H9 (cell line): ENCODE measurements around the gene ZNF70. TPM values are rescaled to one million over a fixed set of nuclear protein-coding genes. Genes with fewer than 3 reads are reported as not detected.

ENCODE experiments used
- DNase-seq: peaks from one replicate; pipeline ENCODE4 v3.0.0-alpha.2; 2017
- H2AFZ ChIP-seq: one replicate; pipeline ENCODE4 v1.6.1; 2013; ENCODE audit warnings: mild to moderate bottlenecking, low read length, control low read depth, moderate library complexity
- H2AK5ac ChIP-seq: 2 replicates; pipeline ENCODE4 v1.6.1; 2013; ENCODE audit warnings: low read length, control low read depth, mixed read lengths; ENCODE audit not compliant: insufficient read length
- H2BK120ac ChIP-seq: one replicate; pipeline ENCODE4 v1.6.1; 2013; ENCODE audit warnings: low read depth, mild to moderate bottlenecking, low read length, control low read depth, inconsistent platforms; ENCODE audit not compliant: poor library complexity, severe bottlenecking
- H2BK12ac ChIP-seq: 2 replicates; pipeline ENCODE4 v1.6.1; 2013; ENCODE audit warnings: low read length, control low read depth, mixed read lengths, low read depth; ENCODE audit not compliant: insufficient read length
- H2BK15ac ChIP-seq: 2 replicates; pipeline ENCODE4 v1.6.1; 2013; ENCODE audit warnings: low read depth, low read length, control low read depth
- H2BK20ac ChIP-seq: one replicate; pipeline ENCODE4 v1.6.1; 2013; ENCODE audit warnings: low read depth, mild to moderate bottlenecking, low read length, control low read depth, inconsistent platforms; ENCODE audit not compliant: poor library complexity, severe bottlenecking
- H2BK5ac ChIP-seq: 2 replicates; pipeline ENCODE4 v1.6.1; 2013; ENCODE audit warnings: low read length, control low read depth, mixed read lengths; ENCODE audit not compliant: insufficient read length
- H3K14ac ChIP-seq: 2 replicates; pipeline ENCODE4 v1.6.1; 2013; ENCODE audit warnings: low read length, control low read depth; ENCODE audit not compliant: insufficient read depth
- H3K18ac ChIP-seq: 2 replicates; pipeline ENCODE4 v1.6.1; 2013; ENCODE audit warnings: low read depth, mild to moderate bottlenecking, mixed read lengths, low read length, control low read depth; ENCODE audit not compliant: insufficient read length
- H3K23ac ChIP-seq: 2 replicates; pipeline ENCODE4 v1.6.1; 2013; ENCODE audit warnings: low read length, control low read depth, mixed read lengths, low read depth; ENCODE audit not compliant: insufficient read length
- H3K23me2 ChIP-seq: 2 replicates; pipeline ENCODE4 v1.6.1; 2013; ENCODE audit warnings: low read depth, mild to moderate bottlenecking, mixed read lengths, low read length, control low read depth; ENCODE audit not compliant: insufficient read length, poor library complexity, severe bottlenecking
- H3K27ac ChIP-seq: 2 replicates; pipeline ENCODE4 v1.5.1; 2013; ENCODE audit warnings: low read length, control low read depth, mixed read lengths, low read depth; ENCODE audit not compliant: insufficient read length
- H3K27me3 ChIP-seq: 2 replicates; pipeline ENCODE4 v1.6.1; 2013; ENCODE audit warnings: low read length, control low read depth, inconsistent platforms; ENCODE audit not compliant: insufficient read depth
- H3K4ac ChIP-seq: 2 replicates; pipeline ENCODE4 v1.6.1; 2013; ENCODE audit warnings: low read depth, mild to moderate bottlenecking, control low read depth, inconsistent platforms, low read length, moderate library complexity
- H3K4me1 ChIP-seq: 2 replicates; pipeline ENCODE4 v1.6.1; 2013; ENCODE audit warnings: low read length, control low read depth, inconsistent platforms; ENCODE audit not compliant: insufficient read depth
- H3K4me2 ChIP-seq: 2 replicates; pipeline ENCODE4 v1.6.1; 2013; ENCODE audit warnings: low read length, control low read depth, mixed read lengths; ENCODE audit not compliant: insufficient read length, insufficient read depth
- H3K56ac ChIP-seq: 2 replicates; pipeline ENCODE4 v1.6.1; 2013; ENCODE audit warnings: low read depth, mild to moderate bottlenecking, mixed read lengths, low read length, control low read depth; ENCODE audit not compliant: insufficient read length
- H3K79me1 ChIP-seq: 2 replicates; pipeline ENCODE4 v1.6.1; 2013; ENCODE audit warnings: low read depth, mild to moderate bottlenecking, moderate library complexity, low read length, control low read depth, inconsistent platforms; ENCODE audit not compliant: insufficient read depth, poor library complexity, severe bottlenecking
- H3K79me2 ChIP-seq: 2 replicates; pipeline ENCODE4 v1.6.1; 2013; ENCODE audit warnings: low read length, control low read depth, inconsistent platforms; ENCODE audit not compliant: insufficient read depth
- H3K9ac ChIP-seq: 2 replicates; pipeline ENCODE4 v1.6.1; 2013; ENCODE audit warnings: low read length, control low read depth, mixed read lengths; ENCODE audit not compliant: insufficient read length; ENCODE audit errors: extremely low read depth
- H3K9me3 ChIP-seq: one replicate; pipeline ENCODE4 v1.6.1; 2013; ENCODE audit warnings: low read depth, low read length, inconsistent platforms; ENCODE audit not compliant: control insufficient read depth
- H3T11ph ChIP-seq: one replicate; pipeline ENCODE4 v1.6.1; 2013; ENCODE audit warnings: mild to moderate bottlenecking, low read length, control low read depth, inconsistent platforms
- H4K20me1 ChIP-seq: one replicate; pipeline ENCODE4 v1.6.1; 2013; ENCODE audit not compliant: control insufficient read depth, insufficient read length, insufficient read depth
- H4K5ac ChIP-seq: 2 replicates; pipeline ENCODE4 v1.6.1; 2013; ENCODE audit warnings: low read depth, mild to moderate bottlenecking, mixed read lengths, low read length, control low read depth; ENCODE audit not compliant: insufficient read length
- H4K8ac ChIP-seq: replicated peaks from 2 replicates; pipeline ENCODE4 v1.6.1; 2013; ENCODE audit warnings: low read length, control low read depth, mixed read lengths, low read depth; ENCODE audit not compliant: insufficient read length
- H4K91ac ChIP-seq: 2 replicates; pipeline ENCODE4 v1.6.1; 2013; ENCODE audit warnings: low read depth, mild to moderate bottlenecking, moderate library complexity, mixed read lengths, low read length, control low read depth; ENCODE audit not compliant: insufficient read length
- H3K27ac Mint-ChIP-seq, 3 experiments: 2 replicates in 2 of 3; 3 replicates in 1 of 3; pipeline ENCODE4 v1.8.0; 2020 to 2021; ENCODE audit warnings: mixed read lengths in 3 of 3, mild to moderate bottlenecking in 1 of 3, moderate library complexity in 1 of 3
- H3K27me3 Mint-ChIP-seq: 2 replicates; pipeline ENCODE4 v1.8.0; 2021; ENCODE audit warnings: low read depth, mild to moderate bottlenecking, moderate library complexity, mixed read lengths
- H3K36me3 Mint-ChIP-seq, 3 experiments: 2 replicates in 2 of 3; 3 replicates in 1 of 3; pipeline ENCODE4 v1.8.0; 2020 to 2021; ENCODE audit warnings: low read depth in 3 of 3, mixed read lengths in 3 of 3; ENCODE audit not compliant: insufficient read depth in 1 of 3
- H3K4me1 Mint-ChIP-seq, 2 experiments: 2 replicates each; pipeline ENCODE4 v1.8.0; 2020; ENCODE audit warnings: mixed read lengths in 2 of 2
- H3K4me3 Mint-ChIP-seq, 2 experiments: 2 replicates in 1 of 2; 3 replicates in 1 of 2; pipeline ENCODE4 v1.8.0; 2020 to 2021; ENCODE audit warnings: mild to moderate bottlenecking in 2 of 2, mixed read lengths in 2 of 2, moderate library complexity in 1 of 2
- H3K9me3 Mint-ChIP-seq, 2 experiments: 2 replicates in 1 of 2; 3 replicates in 1 of 2; pipeline ENCODE4 v1.8.0; 2020; ENCODE audit warnings: mild to moderate bottlenecking in 2 of 2, mixed read lengths in 2 of 2, moderate library complexity in 1 of 2
- CTCF ChIP-seq: fragments of 200-600 bp; sonication (generic); conservative IDR thresholded peaks from 3 replicates; pipeline ENCODE4 v1.8.0; 2021; ENCODE audit warnings: antibody characterized with exemption, mild to moderate bottlenecking
- WGBS: extraction: QIAGEN DNeasy Blood & Tissue Kit; methylation state at CpG from one replicate; pipeline ENCODE4 v1.1.7; 2013; ENCODE audit warnings: missing lambda C conversion rate, low lambda C conversion rate, mixed read lengths; ENCODE audit not compliant: insufficient read length; ENCODE audit errors: extremely low coverage; 5-methylcytosine and 5-hydroxymethylcytosine counted together
- total RNA-seq: library from RNA; stranded (reverse); gene quantifications from 2 replicates; pipeline ENCODE4 v1.2.1, GENCODE V29; 2021

ZNF70 gene
- total RNA-seq, 1 experiment from 2014 or later, result 3.5 TPM

- Histone ChIP-seq H4K91ac (no peak overlapping the region), H3K79me1 (no peaks in the 10 kb centered on the region), H3K4me2 (no peak overlapping the region), H3K23me2 (no peaks in the 10 kb centered on the region), H3K27ac (no peak overlapping the region), H2BK15ac (no peak overlapping the region), H2AFZ (no peak overlapping the region), H3K4ac (no peak overlapping the region), H2AK5ac (no peak overlapping the region), H4K5ac (no peak overlapping the region), H3K14ac (no peak overlapping the region), H2BK20ac (no peak overlapping the region), H3K23ac (no peak overlapping the region), H2BK120ac (no peak overlapping the region), H3K9ac (no peak overlapping the region), H3K27me3 (no peaks in the 10 kb centered on the region), H3K9me3 (no peaks in the 10 kb centered on the region), H4K20me1 (no peaks in the 10 kb centered on the region), H4K8ac (no peak overlapping the region), H2BK12ac (no peak overlapping the region), H3K56ac (no peak overlapping the region), H3K79me2 (no peaks in the 10 kb centered on the region), H3T11ph (no peak overlapping the region), H2BK5ac (no peak overlapping the region), H3K4me1 (peaks cover 4% of the 10 kb centered on the region; the same call in 1 of the 2 replicates), H3K18ac (no peak overlapping the region)
- H3K9me3 Mint-ChIP-seq, result no peaks in the 10 kb centered on the region
- H3K4me3 Mint-ChIP-seq, result no peak overlapping the region
- WGBS, result no CpG with 5 or more reads among the region's 4 CpGs
- H3K27me3 Mint-ChIP-seq, result peaks cover 26% of the 10 kb centered on the region
- H3K36me3 Mint-ChIP-seq, result no peaks in the 10 kb centered on the region; a peak in 2 of 7 replicates
- H3K4me1 Mint-ChIP-seq, result peaks cover 20 to 32% of the 10 kb centered on the region in 2 experiments
- H3K27ac Mint-ChIP-seq, result no peak overlapping the region
- no peak for DNase-seq
- TF ChIP-seq CTCF, result no peak
Measured at GRCh38 chr22:23759566-23759965, 8.7 kb upstream of the ZNF70 start.
